Lung (tissue), 16 donors: Measurements from ENCODE around the gene SEPTIN8. TPM values are rescaled to one million over a fixed set of nuclear protein-coding genes. Genes with fewer than 3 reads are reported as not detected.

Experiments used
- ATAC-seq: fragments of 200-7000 bp; cut with Tn5 transposase; one replicate; pipeline ENCODE4 v1.9.1; 2020; ENCODE audit warnings: moderate number of reproducible peaks; ENCODE audit not compliant: insufficient read depth, low FRiP score
- DNase-seq, 3 donors: peaks; one replicate each; pipeline ENCODE4 v3.0.0-alpha.2; 2013 to 2017
- H3K27ac ChIP-seq, 2 donors: one replicate each; pipeline ENCODE4 v1.5.1; 2013; ENCODE audit warnings: mild to moderate bottlenecking in 2 of 2, moderate library complexity in 2 of 2, control low read depth in 1 of 2, inconsistent platforms in 1 of 2, low read depth in 1 of 2, low read length in 1 of 2
- H3K27me3 ChIP-seq, 3 donors: one replicate each; pipeline ENCODE4 v1.5.1; 2013; ENCODE audit warnings: low read length in 2 of 3; ENCODE audit not compliant: control insufficient read depth in 3 of 3, insufficient read depth in 3 of 3
- H3K36me3 ChIP-seq, 4 donors: one replicate each; pipeline ENCODE4 v1.5.1; 2013; ENCODE audit warnings: low read length in 4 of 4, mild to moderate bottlenecking in 1 of 4, moderate library complexity in 1 of 4; ENCODE audit not compliant: control insufficient read depth in 4 of 4, insufficient read depth in 4 of 4
- H3K4me1 ChIP-seq, 5 donors: one replicate each; pipeline ENCODE4 v1.5.1; 2013; ENCODE audit warnings: low read length in 5 of 5, mild to moderate bottlenecking in 2 of 5, moderate library complexity in 1 of 5; ENCODE audit not compliant: control insufficient read depth in 5 of 5, insufficient read depth in 5 of 5
- H3K4me3 ChIP-seq: one replicate; pipeline ENCODE4 v1.5.1; 2013; ENCODE audit warnings: mild to moderate bottlenecking, control low read depth, moderate library complexity
- H3K9ac ChIP-seq, 2 donors: one replicate each; pipeline ENCODE4 v1.5.1; 2013; ENCODE audit warnings: low read length in 2 of 2, control low read depth in 1 of 2; ENCODE audit not compliant: insufficient read depth in 1 of 2
- H3K9me3 ChIP-seq, 4 donors: one replicate each; pipeline ENCODE4 v1.5.1; 2013; ENCODE audit warnings: low read length in 3 of 4, mild to moderate bottlenecking in 1 of 4, moderate library complexity in 1 of 4; ENCODE audit not compliant: control insufficient read depth in 4 of 4, insufficient read depth in 3 of 4
- WGBS, 2 donors: extraction: QIAGEN DNeasy Blood & Tissue Kit; methylation state at CpG; one replicate each; pipeline ENCODE4 v1.1.7; 2013; 5-methylcytosine and 5-hydroxymethylcytosine counted together
- long read RNA-seq, 5 donors: transcript quantifications; one replicate each; lab custom pipeline, GENCODE V29; 2026
- polyA plus RNA-seq, 2 donors: library from polyadenylated mRNA; stranded (reverse); fragments of 200-250 nt; gene quantifications; one replicate each; pipeline ENCODE4 v1.2.1, GENCODE V29; 2013
- total RNA-seq, 2 donors: library from RNA; depleted of rRNA in 1 of 2; stranded (reverse); fragments of >200 nt in 1 of 2; gene quantifications; one replicate each; pipeline ENCODE4 v1.2.1, GENCODE V29; 2014 to 2021
- TF ChIP-seq, protein P1 (sequence below): IDR thresholded peaks from 2 replicates; pipeline ENCODE4 v1.5.1; 2012; ENCODE audit warnings: mild to moderate bottlenecking; ENCODE audit errors: control extremely low read depth, extremely low read depth
- donor health status: control.
- donor health status: control.
- donor health status: Bipolar disorder and iron deficiency.
- donor health status: healthy.
- donor health status: DM: yes; HTN: yes; CAD: no.

Gene SEPTIN8, protein sequence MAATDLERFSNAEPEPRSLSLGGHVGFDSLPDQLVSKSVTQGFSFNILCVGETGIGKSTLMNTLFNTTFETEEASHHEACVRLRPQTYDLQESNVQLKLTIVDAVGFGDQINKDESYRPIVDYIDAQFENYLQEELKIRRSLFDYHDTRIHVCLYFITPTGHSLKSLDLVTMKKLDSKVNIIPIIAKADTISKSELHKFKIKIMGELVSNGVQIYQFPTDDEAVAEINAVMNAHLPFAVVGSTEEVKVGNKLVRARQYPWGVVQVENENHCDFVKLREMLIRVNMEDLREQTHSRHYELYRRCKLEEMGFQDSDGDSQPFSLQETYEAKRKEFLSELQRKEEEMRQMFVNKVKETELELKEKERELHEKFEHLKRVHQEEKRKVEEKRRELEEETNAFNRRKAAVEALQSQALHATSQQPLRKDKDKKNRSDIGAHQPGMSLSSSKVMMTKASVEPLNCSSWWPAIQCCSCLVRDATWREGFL
- total RNA-seq: 10 to 100 TPM; 27.5 to 37.8 TPM
- 10 to 100 TPM; 12.4 to 16.5 TPM for polyA plus RNA-seq
- long read RNA-seq, donor 1, full-length matches to known transcripts: 13 of 13 reads
- long read RNA-seq, donor 1, partial matches to known transcripts: 0 of 13 reads
- long read RNA-seq, donor 1, other reads (novel, unspliced or antisense): 0 of 13 reads
- long read RNA-seq, donor 2: 0 reads
- long read RNA-seq, donor 3, full-length matches to known transcripts: 2 of 2 reads
- long read RNA-seq, donor 3, partial matches to known transcripts: 0 of 2 reads
- long read RNA-seq, donor 3, other reads (novel, unspliced or antisense): 0 of 2 reads
- long read RNA-seq, donor 4, full-length matches to known transcripts: 2 of 2 reads
- long read RNA-seq, donor 4, partial matches to known transcripts: 0 of 2 reads
- long read RNA-seq, donor 4, other reads (novel, unspliced or antisense): 0 of 2 reads
- long read RNA-seq, donor 5, full-length matches to known transcripts: 6 of 6 reads
- long read RNA-seq, donor 5, partial matches to known transcripts: 0 of 6 reads
- long read RNA-seq, donor 5, other reads (novel, unspliced or antisense): 0 of 6 reads

DNA sequence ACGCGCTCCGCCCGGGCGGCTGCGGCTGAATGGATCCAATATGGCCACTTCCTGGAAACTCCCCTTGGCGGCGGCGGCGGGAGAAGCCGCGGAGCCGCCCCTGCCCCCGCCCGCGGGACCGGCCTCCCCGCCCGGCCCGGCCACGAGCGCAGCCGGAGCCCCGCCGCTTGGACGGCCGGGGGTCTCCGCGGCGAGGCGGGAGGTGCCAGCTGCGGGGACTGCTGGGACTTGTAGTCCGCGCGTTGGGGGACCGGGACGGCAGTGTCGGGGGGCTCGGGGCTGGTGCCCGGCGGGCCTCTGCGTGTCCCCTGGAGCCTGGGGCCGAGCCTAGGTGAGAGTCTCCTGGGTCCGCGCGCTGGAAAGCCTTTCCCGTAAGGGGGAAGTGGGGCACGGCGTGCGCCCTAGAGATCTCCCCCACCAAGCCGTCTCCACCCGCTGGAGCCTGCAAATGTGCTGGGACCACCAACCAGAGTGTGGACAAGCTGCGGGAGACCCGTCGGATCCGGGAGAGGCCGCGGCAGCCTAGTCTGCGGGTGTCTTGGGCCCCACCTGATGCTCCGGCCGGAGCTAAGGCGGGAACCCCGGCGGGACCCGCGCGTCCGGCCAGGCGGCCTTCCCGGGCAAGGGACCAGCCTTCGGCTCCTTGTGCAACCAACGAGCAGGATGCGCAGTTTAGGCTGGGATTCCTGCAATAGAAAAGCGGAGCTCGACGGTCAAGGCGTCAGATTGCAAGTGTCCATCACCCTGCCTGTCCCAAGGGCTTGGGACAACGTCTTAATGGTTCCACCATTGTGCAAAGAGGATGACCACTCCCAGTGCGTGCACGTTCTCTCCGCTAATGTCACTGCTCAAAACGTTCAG lies at the start of gene SEPTIN8:
SEPTIN8 (minus strand) TSS at position 31 of the 861 bp plus-strand sequence. CDS start 102 bp downstream, outside the sequence.
- WGBS, 2 donors: 3 to 4% methylated on average over 71 to 82 of the region's 82 CpGs
- Histone ChIP-seq H3K27ac (peak within 1 kb of the TSS; percentile 68 to 85), H3K4me1 (peaks cover 4 to 23% (median 17%) of the 10 kb centered on the region in 5 donors), H3K9me3 (no peaks in the 10 kb centered on the region), H3K9ac (peak within 1 kb of the TSS; percentile 16 to 54), H3K36me3 (no peaks in the 10 kb centered on the region), H3K4me3 (peak within 1 kb of the TSS; percentile 79), H3K27me3 (peaks cover 0 to 8% (median 4%) of the 10 kb centered on the region in 3 donors)
- TF ChIP-seq, protein P1, sequence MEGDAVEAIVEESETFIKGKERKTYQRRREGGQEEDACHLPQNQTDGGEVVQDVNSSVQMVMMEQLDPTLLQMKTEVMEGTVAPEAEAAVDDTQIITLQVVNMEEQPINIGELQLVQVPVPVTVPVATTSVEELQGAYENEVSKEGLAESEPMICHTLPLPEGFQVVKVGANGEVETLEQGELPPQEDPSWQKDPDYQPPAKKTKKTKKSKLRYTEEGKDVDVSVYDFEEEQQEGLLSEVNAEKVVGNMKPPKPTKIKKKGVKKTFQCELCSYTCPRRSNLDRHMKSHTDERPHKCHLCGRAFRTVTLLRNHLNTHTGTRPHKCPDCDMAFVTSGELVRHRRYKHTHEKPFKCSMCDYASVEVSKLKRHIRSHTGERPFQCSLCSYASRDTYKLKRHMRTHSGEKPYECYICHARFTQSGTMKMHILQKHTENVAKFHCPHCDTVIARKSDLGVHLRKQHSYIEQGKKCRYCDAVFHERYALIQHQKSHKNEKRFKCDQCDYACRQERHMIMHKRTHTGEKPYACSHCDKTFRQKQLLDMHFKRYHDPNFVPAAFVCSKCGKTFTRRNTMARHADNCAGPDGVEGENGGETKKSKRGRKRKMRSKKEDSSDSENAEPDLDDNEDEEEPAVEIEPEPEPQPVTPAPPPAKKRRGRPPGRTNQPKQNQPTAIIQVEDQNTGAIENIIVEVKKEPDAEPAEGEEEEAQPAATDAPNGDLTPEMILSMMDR: no peak
- DNase-seq (peak; percentile 64 to 75 (median 71)), ATAC-seq (peak; percentile 59)

DNA sequence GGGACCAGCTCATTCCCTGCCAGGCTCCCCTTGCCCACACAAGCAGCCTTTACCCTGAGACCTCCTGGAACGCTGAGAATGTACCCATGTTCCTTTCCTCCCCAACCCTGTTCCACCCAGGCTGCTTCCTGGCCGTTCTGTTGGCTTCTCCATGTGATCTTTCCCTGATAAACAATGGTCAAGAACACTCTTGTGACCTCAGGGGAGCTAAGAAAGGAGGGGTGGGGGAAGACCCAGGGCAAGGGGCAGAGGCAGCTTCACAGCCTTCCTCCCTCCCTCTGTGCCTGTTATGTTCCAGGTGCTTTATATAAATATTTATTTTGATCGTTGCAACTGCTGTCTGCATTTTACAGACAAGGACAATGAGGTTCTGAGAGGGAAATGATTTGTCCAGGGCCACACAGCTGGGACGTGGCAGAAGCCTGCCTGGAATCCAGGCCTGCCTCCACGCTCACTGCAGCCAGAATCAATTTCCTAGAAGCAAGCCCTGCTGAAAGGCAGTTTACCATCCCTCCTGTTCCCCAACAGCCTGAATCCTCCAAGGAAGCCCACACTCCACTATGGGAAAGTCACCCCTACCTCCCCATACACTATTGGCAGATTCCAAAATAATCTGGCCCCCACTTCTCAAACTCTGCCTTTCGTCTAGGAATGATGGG lies 49.5 kb upstream of the SEPTIN8 start:
- no peak overlapping the region for H3K4me3 ChIP-seq
- peak overlapping the region in 1 of 2 donors; percentile 18 for H3K27ac ChIP-seq
- WGBS, 2 donors: 58 to 72% methylated on average over 6 of the region's 6 CpGs
- no peak overlapping the region for H3K9ac ChIP-seq
- ATAC-seq (no peak), DNase-seq (peak in 1 of 3 donors; percentile 16)
- H3K9me3 ChIP-seq: peaks cover 0 to 2% (median 0%) of the 10 kb centered on the region in 4 donors
- TF ChIP-seq, protein P1: no peak
- H3K27me3 ChIP-seq: peaks cover 0 to 17% (median 11%) of the 10 kb centered on the region in 3 donors
- peaks cover 0 to 22% (median 6%) of the 10 kb centered on the region in 5 donors for H3K4me1 ChIP-seq
- peaks cover 0 to 4% (median 0%) of the 10 kb centered on the region in 4 donors for H3K36me3 ChIP-seq

DNA sequence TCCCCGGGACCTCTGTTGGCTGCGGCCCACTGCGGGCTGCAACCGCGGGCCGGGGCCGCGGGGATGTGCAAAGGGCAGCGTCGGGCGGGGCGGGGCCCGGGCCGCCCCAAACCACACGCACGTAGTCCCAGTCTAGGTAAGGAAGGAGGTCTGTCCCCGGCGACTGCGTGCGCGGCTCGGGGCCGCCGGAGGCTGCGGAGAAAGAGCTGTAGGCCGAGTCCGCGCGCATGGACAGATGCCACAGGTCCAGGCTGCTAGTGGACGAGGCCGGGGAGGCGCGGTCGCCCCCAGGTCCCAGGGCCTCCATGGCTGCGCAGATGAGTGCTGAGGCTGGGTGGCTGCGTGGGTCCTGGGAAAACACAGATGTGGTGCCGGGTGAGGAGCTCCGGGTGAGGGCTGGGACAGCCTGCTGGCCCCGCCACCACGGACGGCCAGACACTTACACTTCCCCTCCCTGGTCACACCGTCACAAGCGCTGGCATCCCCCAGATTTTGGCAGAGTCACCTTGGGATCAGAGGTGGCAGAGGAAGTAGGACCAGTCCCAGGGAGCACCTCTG lies 48.9 kb upstream of the SEPTIN8 start:
- H3K27ac ChIP-seq: peak overlapping the region in 1 of 2 donors; percentile 18
- peaks cover 0 to 2% (median 0%) of the 10 kb centered on the region in 4 donors for H3K9me3 ChIP-seq
- H3K36me3 ChIP-seq: peaks cover 0 to 4% (median 0%) of the 10 kb centered on the region in 4 donors
- peaks cover 0 to 23% (median 6%) of the 10 kb centered on the region in 5 donors for H3K4me1 ChIP-seq
- no peak overlapping the region for H3K4me3 ChIP-seq
- ATAC-seq (no peak), DNase-seq (peak in 2 of 3 donors; percentile 17 to 18)
- H3K27me3 ChIP-seq: peaks cover 0 to 17% (median 11%) of the 10 kb centered on the region in 3 donors
- H3K9ac ChIP-seq: no peak overlapping the region
- TF ChIP-seq, protein P1: no peak
- WGBS, 2 donors: 32 to 51% methylated on average over 36 to 43 of the region's 43 CpGs
